ENCODE results near the gene E2F4.
A peak's percentile ranks its signal among the peaks of the same experiment; 100 is the strongest.

Gene E2F4

DNA sequence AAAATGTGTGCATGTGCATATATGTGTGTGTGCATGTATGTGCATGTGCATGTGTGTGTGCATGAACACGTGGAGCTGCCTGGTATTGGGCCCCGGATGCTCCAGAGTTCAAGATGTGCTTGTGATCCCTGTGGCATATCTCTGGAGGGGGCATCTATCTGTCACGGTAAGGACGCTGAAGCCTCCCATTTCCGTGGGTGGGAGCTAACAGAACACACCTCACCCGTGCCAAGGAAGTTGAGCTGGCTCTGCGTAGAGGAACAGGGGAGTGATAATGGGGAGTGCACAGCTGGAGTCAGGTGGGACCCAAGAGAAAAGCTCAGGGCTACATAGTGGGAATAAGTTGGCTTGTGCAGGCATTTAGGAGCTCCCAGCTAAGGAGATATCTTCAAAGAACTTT, 19.7 kb downstream of the E2F4 start:
- no peak for DNase-seq

DNA sequence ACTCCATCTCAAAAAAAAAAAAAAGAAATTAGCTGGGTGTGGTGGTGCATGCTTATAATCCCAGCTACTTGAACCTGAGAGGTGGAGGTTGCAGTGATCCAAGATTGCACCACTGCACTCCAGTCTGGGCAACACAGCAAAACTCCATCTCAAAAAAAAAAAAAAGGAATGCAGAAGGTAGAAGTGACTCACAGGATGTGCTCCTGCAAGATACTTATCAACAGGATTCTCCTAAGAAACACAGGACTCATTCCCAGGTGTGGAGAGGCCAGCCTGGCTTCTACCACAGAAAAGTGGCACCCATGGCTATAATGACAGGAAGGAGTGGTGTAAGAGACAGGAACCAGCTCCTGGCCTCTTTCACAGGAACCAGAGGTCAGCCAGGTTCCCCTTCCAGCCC, 20.8 kb downstream of the E2F4 start:
- DNase-seq = no peak

DNA sequence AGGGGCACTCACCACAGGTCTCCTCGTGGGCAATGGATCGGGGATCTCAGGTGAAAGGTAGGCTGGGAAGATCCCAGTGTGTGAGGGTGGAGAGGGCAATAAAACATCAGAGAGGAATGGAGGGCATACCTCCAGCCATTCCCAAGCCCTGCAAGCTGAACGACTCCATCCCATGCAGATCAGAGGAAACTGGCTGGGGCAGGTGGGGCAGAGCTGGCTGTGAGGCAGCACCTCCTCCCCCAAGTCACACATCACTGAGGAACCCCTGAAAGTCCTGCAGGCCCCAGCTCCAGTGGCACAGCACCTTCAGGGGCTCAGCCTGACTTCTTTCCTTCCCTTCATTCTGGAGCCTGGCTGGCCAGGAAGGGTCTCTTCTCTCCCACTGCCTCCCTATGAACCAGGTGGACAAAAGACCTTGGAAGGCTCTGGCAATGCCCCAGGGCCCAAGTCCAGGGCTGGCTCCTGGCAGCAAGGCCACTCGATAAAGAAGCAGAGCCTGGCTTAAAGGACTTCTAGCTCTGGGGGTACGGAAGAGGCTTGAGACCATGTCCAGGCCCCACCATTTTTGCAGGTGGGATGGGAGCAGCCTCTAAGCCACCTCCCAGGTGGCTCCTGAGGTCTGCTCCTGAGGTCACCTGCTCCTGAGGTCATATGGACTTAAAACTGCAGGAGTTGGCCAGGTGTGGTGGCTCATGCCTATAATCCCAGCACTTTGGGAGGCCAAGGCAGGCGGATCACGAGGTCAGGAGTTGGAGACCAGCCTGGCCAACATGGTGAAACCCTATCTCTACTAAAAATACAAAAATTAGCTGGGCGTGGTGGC, 21.5 kb downstream of the E2F4 start:
- DNase-seq = no peak

DNA sequence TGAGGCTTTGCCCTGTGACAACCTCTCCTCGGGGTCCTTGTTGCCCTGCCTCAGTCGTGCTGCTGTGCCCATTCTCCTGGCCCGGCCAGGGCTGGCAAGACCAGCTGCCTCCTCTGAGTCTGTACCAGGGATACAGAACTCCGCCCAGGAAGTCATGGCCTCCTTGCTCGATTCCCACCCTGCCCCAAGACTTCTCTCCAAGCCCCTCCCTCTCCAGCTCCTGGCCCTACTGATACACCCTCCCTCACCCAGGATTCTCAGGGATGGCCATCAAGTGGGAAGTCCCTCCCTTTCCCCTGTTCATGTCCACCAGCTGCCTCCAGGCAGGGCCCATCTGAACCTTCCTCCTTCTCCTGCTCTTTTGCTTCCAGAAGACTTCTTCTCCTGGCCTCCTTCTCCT, 23.8 kb downstream of the E2F4 start:
- no peak for DNase-seq

DNA sequence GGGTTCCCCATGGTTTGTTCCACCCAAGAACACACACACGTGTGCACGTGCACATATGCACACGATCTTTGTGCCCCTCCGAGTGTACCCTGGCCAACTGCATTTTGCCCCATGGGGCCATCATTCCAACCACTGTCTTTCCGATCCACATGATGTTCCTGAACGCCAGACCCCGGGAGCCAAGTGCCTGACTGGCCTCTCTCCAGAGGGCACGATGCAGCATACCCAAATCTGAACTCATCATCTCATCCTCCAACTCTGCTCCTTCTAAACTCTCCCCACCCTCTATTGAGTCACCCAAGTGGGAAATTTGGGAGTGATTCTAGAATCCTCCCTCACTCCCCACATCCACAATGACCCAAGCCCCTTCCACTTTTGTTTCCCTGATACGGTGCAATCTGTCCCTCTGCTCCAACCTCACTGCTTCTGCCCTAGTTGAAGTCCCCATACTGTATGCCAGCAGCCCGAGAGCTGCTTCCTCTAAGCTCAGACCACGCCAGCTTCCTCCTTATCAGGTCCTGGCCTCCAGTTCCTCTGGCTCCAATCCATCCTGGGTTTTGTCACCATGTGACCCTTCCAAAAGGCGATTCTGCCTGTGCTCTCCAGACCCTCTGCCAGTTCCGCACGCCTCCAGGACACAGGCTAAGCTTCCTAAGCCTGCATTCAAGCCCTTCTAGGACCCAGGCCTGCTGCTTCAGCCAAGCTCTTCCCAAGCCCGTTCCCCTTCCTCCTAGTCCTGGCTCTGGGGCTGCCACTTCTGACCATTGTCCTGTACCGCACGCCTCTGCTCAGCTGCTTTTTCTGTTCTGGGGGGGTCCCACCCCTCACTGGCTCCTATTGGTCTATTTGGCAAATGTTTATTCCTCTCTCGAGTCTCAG, 24.9 kb downstream of the E2F4 start:
- DNase-seq = peak; percentile 27

DNA sequence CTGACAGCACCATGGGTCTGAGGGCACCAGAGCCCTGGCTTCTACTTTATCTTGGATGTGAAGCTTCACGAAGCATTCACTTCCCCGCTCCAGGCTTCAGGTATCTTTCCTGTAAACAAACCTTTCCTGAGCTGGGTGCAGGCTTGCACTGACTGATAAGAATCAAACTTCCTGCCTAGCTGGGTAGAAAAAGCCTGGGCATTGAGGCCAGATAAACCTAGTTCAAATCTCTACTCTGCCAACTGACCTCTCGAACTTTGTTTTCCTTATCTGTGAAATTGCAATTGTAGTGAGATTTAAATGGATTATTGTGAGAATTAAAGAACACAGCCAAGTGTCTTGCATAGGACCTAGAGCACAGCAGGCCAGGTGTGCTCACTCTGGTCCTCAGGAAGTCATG, 32.0 kb downstream of the E2F4 start:
- DNase-seq = no peak

DNA sequence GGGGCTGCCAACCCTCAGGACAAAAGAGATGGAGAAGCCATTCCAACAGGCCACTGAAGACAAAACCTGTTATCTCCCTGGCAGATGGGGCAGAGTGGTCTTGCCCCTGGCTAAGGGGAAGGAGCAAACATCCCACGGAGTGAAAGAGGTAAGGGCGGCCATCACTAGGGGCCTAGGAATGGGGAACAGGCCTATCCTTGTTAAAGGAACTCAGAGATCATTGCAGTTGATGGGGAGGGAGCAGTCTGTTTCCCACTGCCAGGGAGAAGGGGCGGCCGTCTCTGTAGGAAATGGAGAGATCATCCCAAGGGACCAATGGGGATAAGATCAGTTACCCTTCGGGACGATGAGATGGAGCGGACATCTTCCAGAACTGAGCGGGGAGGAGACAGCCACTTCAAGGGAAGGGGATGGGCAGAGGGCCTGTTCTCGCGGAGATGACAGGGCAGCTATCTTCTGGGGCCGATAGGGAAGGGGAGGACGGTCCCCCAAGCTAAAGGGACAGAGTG, 34.4 kb downstream of the E2F4 start:
- DNase-seq = no peak

DNA sequence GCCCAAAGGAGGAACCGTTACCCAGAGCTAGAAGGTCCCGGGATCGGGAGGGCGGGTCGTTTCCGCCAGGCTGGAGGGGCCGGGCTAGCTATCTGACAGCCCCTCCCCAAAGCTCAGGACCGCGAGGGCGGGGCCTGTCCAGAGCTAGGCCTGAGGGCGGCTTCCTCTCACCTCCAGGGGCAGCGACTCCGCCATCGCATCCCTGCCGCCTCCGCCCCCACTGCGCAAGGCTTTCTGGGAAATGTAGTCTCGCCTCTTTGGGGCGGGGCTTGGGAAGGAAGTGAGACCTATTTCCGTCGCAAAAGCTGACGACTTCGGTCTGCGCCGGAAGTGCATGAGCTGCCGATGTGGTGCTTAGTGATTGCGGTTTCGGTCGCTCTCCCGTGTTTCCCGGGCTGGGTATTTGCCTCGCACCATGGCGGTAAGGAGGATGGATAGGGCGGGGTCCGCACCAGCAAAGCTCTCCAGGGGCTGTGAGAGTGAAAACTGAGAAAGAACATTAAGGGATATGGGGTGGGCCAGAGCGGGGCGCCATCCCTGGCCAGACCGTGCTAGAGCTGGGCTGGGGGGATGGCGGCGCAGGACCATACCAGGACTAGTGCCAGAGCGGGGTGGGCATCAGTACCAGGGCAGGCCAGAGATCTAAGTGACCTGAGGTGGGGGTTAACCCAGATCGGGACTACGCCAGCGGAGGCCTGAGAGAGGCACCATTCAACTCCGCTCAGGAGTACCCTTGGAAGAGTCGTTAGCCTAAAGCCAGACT, 35.0 kb downstream of the E2F4 start, which contains the start of gene TMEM208:
Gene TMEM208, plus strand, starts transcription at position 327 of the 763 bp plus-strand sequence. Its CDS starts 89 bp downstream, at position 416.
- peak; percentile 98 for DNase-seq

DNA sequence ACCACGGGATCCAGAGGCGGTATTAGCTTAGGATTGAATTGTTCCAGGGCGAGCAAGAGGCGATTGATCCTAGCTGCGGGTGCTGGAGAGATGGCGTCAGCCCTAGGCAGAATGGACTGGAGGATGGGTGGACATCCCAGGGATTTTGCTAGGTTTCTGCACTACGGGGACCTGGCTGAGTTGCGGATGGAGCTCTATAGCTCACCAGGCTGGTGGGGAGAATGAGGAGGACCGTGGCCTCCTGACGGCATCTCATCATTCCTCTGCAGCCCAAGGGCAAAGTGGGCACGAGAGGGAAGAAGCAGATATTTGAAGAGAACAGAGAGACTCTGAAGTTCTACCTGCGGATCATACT, 35.6 kb downstream of the E2F4 start:
- no peak for DNase-seq

DNA sequence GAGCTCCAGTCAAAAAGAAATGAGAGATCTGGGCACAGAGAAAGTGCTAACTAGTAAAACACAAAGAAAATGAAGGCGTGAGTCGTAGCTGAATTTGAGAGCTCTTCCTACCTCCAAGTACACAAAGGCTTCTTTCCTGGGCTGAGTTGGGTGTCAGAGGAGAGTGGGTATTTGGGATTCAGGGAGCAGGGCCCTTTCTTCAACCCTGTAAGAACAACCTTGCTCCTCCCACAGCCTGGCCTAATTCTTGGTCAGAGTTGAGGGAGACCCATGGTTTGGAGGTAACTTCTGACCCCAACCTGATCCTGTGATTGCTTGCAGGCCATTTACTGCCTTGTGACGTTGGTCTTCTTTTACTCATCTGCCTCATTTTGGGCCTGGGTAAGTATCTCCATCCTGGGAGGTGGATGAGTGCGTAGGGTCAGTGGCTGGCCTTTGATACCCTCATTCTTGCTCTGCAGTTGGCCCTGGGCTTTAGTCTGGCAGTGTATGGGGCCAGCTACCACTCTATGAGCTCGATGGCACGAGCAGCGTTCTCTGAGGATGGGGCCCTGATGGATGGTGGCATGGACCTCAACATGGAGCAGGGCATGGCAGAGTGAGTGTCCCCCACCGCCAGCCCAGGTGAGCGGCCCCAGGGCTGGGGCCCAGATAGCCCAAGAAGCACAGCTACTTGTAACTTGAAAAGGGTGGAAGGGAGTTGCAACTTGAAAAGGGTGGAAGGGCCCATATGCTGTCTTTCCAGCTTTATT, 36.3 kb downstream of the E2F4 start:
- DNase-seq = no peak

DNA sequence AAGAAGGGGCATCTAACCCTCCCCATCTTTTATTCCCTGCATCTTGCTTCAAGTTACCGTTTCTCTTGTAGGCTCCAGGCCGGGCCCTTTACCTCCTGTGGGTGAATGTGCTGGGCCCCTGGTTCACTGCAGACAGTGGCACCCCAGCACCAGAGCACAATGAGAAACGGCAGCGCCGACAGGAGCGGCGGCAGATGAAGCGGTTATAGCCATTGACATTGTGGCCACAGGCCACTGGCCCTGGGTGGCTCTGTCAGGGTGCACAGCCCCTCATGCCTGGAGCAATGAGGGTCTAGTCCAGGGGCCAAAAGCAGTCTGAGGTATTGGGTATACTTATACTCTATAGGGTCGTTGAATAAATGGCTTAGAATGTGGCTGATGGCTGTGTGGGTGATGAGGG, 37.0 kb downstream of the E2F4 start:
- DNase-seq = no peak

DNA sequence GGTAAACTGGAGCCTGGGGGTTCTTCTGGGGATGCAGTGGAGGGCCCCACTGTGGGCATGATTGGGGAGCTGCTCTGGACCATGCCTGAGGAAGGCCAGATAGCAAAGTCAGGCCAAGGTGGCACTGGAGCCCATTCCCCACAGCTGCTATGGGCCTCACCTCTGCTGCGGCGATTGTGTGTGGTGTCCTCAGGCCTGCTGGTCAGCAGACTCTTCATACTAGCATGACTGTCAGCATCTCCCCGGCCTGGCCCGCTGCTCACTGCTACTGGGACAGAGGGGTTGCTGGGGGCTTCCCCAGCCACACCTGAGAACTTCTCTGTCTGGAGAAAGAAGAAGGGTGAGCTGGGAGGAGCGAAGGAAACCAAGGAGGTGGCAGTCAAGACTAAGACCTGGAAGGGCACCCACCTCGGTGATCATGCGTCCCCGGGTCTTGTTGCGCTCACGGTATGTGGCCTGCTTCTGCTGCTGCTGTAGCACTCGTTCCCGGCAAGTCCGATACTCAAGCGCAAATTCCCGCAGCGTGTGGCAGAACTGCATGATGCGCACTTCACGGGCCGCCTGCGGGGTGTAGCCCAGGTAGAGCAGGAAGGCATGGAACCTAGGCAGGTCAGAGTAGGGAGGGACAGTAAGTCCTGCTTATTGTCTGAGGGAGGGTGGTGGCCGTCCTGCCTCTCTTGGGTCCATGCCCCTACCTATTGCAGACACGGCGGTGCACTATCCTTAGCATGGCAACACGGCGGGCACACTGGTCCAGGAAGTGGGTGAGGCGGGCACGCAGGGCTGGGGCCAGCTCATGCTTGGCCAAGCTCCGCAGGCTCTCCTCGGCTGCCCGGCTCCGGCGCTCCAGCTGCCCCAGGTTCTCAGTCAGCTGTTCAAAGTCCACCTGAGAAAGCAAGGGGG, 38.2 kb downstream of the E2F4 start:
- no peak for DNase-seq

DNA sequence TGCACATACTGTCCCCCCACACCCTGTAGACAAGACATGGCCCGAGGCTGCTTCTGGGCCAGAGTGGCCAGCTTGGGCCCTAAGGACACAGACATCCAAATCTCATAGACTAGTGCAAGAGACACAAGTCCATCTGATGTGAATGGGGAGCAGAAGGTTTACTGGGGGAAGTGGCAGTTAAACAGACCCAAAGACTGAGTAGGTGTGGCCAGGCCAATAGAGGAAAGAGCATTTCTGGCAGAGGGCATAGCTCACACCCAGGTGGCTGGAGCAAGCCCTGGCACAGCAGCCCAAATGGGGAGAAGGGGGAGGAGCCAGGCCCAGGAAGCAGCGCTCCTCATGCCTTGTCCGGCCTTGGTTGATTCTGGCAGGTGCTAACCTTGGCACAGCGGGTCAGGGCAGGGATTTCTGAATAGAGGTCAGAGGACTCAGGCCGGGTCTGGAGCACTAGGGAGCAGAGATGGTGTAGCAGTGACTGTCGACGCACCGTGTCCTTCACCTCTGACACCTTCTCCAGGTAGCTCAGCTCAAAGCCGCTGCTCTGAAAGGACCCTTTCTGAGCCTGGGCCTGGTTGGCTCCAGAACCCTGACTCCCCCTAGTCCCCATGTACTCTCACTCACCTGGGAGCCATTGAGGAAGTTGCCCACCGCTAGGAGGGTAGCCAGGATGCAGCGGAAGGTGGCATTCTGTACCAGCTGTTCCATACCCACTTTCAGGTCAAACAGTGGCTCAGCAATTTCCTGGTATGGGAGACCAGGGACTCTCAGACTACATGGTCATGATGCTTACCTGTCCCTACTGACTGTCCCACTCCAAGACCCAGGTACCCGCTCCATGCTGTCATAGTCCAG, 39.1 kb downstream of the E2F4 start:
- DNase-seq = no peak

DNA sequence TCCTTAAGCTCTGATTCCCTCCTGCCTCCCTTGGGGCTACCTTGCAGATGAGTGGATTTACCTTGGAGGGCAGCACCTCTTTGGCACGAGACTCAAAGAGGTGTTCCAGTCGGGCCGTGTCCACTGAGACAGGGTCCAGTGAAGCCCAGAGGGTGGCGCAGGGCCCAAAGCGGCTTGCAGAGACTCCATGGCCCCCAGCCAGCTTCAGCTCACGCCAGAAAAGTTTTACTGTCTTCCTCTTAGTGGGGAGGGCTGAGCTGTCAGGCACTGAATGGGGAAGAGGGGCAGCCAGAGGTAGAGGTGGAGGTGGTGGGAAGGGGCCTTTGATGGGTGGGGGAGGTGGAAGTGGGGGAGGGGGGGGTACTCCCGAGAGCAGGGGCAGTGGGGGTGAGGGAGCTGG, 41.6 kb downstream of the E2F4 start:
- no peak for DNase-seq

DNA sequence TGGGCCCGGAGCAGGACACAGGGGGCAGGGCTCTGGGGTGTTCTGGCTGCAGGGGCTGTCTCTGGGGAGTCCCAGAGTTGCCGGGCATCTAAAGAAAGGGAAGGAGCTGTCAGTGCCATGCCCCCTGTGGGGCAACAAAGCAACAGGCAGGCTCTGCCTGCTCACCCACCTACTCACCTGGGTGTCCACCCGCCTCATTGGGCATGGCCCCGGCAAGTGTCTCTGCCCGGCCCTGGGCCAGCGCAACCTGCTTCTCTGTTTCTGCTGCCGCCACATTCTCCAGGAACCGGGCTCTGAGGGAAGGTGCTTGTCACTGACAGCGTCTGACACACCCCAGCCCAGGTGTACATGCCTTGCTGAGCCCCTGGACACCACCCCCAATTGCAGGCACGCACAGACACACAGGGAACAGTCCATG, 42.2 kb downstream of the E2F4 start:
- no peak for DNase-seq

DNA sequence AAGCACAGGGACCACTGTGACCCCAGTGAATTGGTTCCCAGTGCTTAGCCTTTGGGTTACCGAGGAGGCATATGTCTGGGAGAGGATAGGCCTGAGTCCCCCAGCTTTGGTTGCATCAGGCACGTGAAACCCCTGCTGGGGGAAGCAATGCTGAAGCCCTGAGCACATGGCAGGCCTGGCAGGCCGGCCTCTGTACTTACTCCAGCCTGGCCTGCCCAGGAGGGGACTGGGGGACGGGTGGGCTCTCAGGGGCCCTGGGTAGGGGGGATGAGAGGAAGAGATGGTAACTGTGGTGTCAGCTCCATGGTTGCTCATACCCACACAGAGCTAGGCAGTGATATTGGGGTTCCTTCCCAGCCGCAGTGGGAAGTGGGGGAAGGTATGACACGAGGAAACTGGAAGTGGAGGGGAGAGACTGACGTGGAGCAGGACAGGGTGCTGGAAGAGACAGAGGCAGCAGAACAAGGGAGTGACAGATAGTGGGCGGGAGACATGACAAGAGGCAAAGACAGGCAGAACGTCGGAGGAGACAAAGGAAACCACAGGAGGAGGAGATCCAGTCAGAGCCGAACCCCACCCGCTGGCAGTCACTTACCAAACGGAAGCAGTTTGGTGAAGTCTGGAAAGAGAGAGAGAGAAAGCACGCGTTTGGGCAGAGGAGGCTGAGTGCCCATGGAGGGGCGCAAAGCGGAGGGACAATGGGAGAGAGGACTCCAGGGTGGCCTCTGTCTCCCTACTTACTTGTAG, 44.0 kb downstream of the E2F4 start:
- peak; percentile 37 for DNase-seq

DNA sequence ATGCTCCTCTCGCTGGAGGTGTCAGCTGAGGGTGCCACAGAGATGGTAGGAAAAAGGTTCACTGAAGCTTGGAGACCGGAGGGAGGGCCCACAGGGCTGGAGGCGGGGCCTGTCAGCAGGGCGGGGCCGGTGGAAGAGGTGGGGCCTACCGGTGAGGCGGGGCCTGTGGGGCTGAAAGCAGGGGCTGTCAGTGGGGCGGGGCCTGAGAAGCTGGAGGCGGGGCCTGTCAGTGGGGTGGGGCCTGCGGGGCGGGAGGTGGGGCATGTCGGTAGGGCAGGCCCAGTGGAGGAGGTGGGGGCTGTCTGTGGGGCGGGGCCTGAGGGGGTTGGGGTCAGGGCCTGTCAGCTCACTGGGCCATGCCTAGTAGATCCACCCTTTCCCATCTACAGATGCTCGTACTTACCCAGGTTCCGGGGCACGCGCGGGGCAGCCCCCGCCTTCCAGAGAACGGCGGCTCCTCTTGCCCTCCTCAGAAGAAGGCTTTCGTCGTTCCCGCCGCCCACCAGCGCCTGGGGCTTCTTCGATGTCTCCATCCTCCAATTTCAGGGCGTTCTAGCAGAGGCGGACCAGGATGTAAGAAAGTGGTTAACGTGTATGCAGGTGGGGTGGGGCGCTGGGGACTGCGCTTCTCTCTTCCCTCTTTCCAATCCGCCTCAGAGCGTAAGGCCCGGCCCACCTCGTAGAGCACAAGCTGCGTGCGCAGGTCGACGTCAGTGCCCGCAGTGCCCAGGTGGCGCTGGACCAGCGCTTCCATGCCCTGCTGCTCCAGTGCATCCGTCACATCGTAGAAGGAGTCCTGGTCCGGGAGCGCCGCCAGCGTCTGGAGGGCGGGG, 44.8 kb downstream of the E2F4 start:
- DNase-seq = peak; percentile 72
